HL-60 (cell line): ENCODE results near the gene RPS8.

ENCODE experiments used
- DNase-seq, 2 experiments: peaks; one replicate each; pipeline ENCODE4 v3.0.0-alpha.2; 2010 to 2020; ENCODE audit warnings: low read depth in 1 of 2, low spot score in 1 of 2
- H3K27ac ChIP-seq: fragments of 250-450 bp; sonication (Bioruptor Pico); replicated peaks from 2 replicates; pipeline ENCODE4 v1.5.1; 2020; ENCODE audit warnings: mild to moderate bottlenecking, moderate library complexity
- H3K27me3 ChIP-seq: fragments of 250-450 bp; sonication (Bioruptor Pico); 2 replicates; pipeline ENCODE4 v1.5.1; 2021; ENCODE audit warnings: mild to moderate bottlenecking, moderate library complexity; ENCODE audit not compliant: insufficient read depth, poor library complexity, severe bottlenecking
- H3K4me3 ChIP-seq: replicated peaks from 2 replicates; pipeline ENCODE4 v1.5.1; 2011; ENCODE audit warnings: mild to moderate bottlenecking, control low read depth, low read length; ENCODE audit not compliant: insufficient read depth
- CTCF ChIP-seq: IDR thresholded peaks from one replicate; pipeline ENCODE4 v1.5.1; 2011; ENCODE audit warnings: low read length, control low read depth, inconsistent platforms; ENCODE audit not compliant: insufficient read depth
- GABPA ChIP-seq: IDR thresholded peaks from 2 replicates; pipeline ENCODE4 v1.6.1; 2012; ENCODE audit warnings: low read depth
- POLR2AphosphoS5 ChIP-seq: IDR thresholded peaks from 2 replicates; pipeline ENCODE4 v1.6.1; 2012; ENCODE audit warnings: low read depth
- REST ChIP-seq: IDR thresholded peaks from 2 replicates; pipeline ENCODE4 v1.6.1; 2012; ENCODE audit warnings: low read depth; ENCODE audit not compliant: insufficient replicate concordance
- SPI1 ChIP-seq: IDR thresholded peaks from 2 replicates; pipeline ENCODE4 v1.6.1; 2012; ENCODE audit warnings: low read depth, mild to moderate bottlenecking, borderline replicate concordance

The RPS8 gene

GRCh38 chr1:44826375-44827196, 51.2 kb downstream of the RPS8 start:
- Histone ChIP-seq H3K27ac (peak overlapping the region; percentile 32), H3K4me3 (no peak overlapping the region), H3K27me3 (no peaks in the 10 kb centered on the region)
- TF ChIP-seq SPI1, result peak; percentile 85
- no peak for TF ChIP-seq CTCF
- DNase-seq, result peak; percentile 84 to 88

GRCh38 chr1:44827197-44828002, 52.1 kb downstream of the RPS8 start:
- no peaks in the 10 kb centered on the region for H3K27me3 ChIP-seq
- peak overlapping the region; percentile 32; the same call in 1 of the 2 replicates for H3K27ac ChIP-seq
- H3K4me3 ChIP-seq, result no peak overlapping the region
- no peak for TF ChIP-seq GABPA
- TF ChIP-seq SPI1, result no peak
- no peak for TF ChIP-seq POLR2AphosphoS5
- TF ChIP-seq CTCF, result no peak
- TF ChIP-seq REST, result no peak
- DNase-seq, result no peak

- Histone ChIP-seq H3K4me3 (no peak overlapping the region), H3K27me3 (no peaks in the 10 kb centered on the region), H3K27ac (no peak overlapping the region)
- DNase-seq, result no peak
- TF ChIP-seq POLR2AphosphoS5, result no peak
- no peak for TF ChIP-seq GABPA
- TF ChIP-seq REST, result no peak
- TF ChIP-seq SPI1, result no peak
- no peak for TF ChIP-seq CTCF
Measured at GRCh38 chr1:44828003-44828651, 52.8 kb downstream of the RPS8 start.
